ENCODE measurements around the gene PPFIBP2. TPM values are rescaled to one million over a fixed set of nuclear protein-coding genes. Genes with fewer than 3 reads are reported as not detected.
A peak's percentile ranks its signal among the peaks of the same experiment; 100 is the strongest.
"Not testable (repeated sequence)": the region's sequence is repeated elsewhere in the genome, so short reads cannot be mapped to it uniquely, and the experiment has no call there.

PPFIBP2 gene
- total RNA-seq, 1 donor from 2014 or later, result 8.7 TPM

- Histone ChIP-seq H3F3A (ENCODE audit: low read depth) (no peaks in the 10 kb centered on the region), H3K9me3 (ENCODE audit: low read depth) (no peaks in the 10 kb centered on the region), H3K36me3 (no peaks in the 10 kb centered on the region), H3K79me2 (ENCODE audit: low read depth) (no peaks in the 10 kb centered on the region), H3K4me2 (no peak overlapping the region), H3K27ac (no peak overlapping the region), H3K9ac (no peak overlapping the region), H3K4me1 (no peaks in the 10 kb centered on the region), H3K4me3 (no peak overlapping the region), H2AFZ (replicated peaks) (no peak overlapping the region), H4K20me1 (ENCODE audit: low read depth) (no peaks in the 10 kb centered on the region), H3K27me3 (no peaks in the 10 kb centered on the region)
- Mint-ChIP-seq H3K9me3 (no peaks in the 10 kb centered on the region), H3K27me3 (ENCODE audit: insufficient read depth, low read depth) (peaks cover 5% of the 10 kb centered on the region), H3K4me3 (no peak overlapping the region), H3K4me1 (peaks cover 13% of the 10 kb centered on the region), H3K27ac (peak overlapping the region; percentile 80), H3K36me3 (no peaks in the 10 kb centered on the region)
- TF ChIP-seq CTCF (IDR thresholded peaks at IDR 0.05) (peak; percentile 67), EZH2 (IDR thresholded peaks at IDR 0.05) (no peak), EZH2phosphoT487 (IDR thresholded peaks at IDR 0.05) (no peak)
- DNase-seq (ENCODE audit: low spot score), result peak; percentile 81
These were observed 143.7 kb downstream of the PPFIBP2 start for GRCh38 chr11:7657306-7658025.

DNA sequence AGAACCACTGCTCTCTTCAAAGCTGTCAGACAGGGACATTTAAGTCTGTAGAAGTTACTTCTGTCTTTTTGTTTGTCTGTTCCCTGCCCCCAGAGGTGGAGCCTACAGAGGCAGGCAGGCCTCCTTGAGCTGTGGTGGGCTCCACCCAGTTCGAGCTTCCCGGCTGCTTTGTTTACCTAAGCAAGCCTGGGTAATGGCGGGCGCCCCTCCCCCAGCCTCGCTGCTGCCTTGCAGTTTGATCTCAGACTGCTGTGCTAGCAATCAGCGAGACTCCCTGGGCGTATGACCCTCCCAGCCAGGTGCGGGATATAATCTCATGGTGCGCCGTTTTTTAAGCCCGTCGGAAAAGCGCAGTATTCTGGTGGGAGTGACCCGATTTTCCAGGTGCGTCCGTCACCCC is 149.7 kb downstream of the PPFIBP2 start:
- H3K4me3 ChIP-seq; H3K79me2 ChIP-seq (ENCODE audit: low read depth); H3K27ac Mint-ChIP-seq; H3K9me3 Mint-ChIP-seq; H3K4me3 Mint-ChIP-seq; DNase-seq (ENCODE audit: low spot score); H4K20me1 ChIP-seq (ENCODE audit: low read depth); H2AFZ ChIP-seq (replicated peaks); H3K9ac ChIP-seq; H3K9me3 ChIP-seq (ENCODE audit: low read depth); H3K27me3 ChIP-seq; H3K4me1 Mint-ChIP-seq; H3K36me3 Mint-ChIP-seq; H3K27ac ChIP-seq; H3K4me2 ChIP-seq; H3K36me3 ChIP-seq; H3K27me3 Mint-ChIP-seq (ENCODE audit: insufficient read depth, low read depth): not testable (repeated sequence)
- Histone ChIP-seq H3K4me1 (peaks cover 18% of the 10 kb centered on the region), H3F3A (ENCODE audit: low read depth) (peaks cover 13% of the 10 kb centered on the region)

DNA sequence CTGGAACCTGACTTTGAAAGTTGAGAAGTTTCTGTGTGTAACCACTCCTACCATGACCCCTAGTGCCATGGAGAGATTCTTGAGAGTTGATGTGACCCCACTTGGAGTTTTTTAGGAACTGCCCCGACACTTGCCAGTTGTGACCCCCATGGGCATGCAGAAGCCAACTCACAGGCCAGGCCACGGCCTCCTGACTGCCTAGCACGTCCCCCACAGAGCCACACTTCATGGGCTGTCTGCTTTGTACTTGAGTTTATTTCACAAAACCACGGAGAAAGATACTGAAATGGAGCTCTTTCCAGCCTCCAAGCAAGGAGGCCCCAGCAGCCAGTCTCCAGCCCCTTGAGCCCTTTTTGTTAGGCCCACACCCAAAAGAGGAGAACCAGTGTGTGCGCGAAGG is 151.1 kb downstream of the PPFIBP2 start:
- H3K4me1 Mint-ChIP-seq, result peaks cover 12% of the 10 kb centered on the region
- no peaks in the 10 kb centered on the region for H3K36me3 ChIP-seq
- H4K20me1 ChIP-seq (ENCODE audit: low read depth), result no peaks in the 10 kb centered on the region
- H3K4me3 Mint-ChIP-seq, result no peak overlapping the region
- no peaks in the 10 kb centered on the region for H3K9me3 ChIP-seq (ENCODE audit: low read depth)
- no peak overlapping the region for H3K4me2 ChIP-seq
- H3K9me3 Mint-ChIP-seq, result peaks cover 4% of the 10 kb centered on the region
- H3K9ac ChIP-seq, result no peak overlapping the region
- TF ChIP-seq CTCF (IDR thresholded peaks at IDR 0.05) (no peak), EZH2 (IDR thresholded peaks at IDR 0.05) (no peak), EZH2phosphoT487 (IDR thresholded peaks at IDR 0.05) (no peak)
- no peak overlapping the region for H3K4me3 ChIP-seq
- H3K27me3 Mint-ChIP-seq (ENCODE audit: insufficient read depth, low read depth), result no peaks in the 10 kb centered on the region
- H3F3A ChIP-seq (ENCODE audit: low read depth), result peaks cover 13% of the 10 kb centered on the region
- no peaks in the 10 kb centered on the region for H3K27me3 ChIP-seq
- H3K4me1 ChIP-seq, result peaks cover 29% of the 10 kb centered on the region
- peaks cover 5% of the 10 kb centered on the region for H3K36me3 Mint-ChIP-seq
- no peak for DNase-seq (ENCODE audit: low spot score)
- no peak overlapping the region for H3K27ac Mint-ChIP-seq
- no peak overlapping the region for H2AFZ ChIP-seq (replicated peaks)
- no peak overlapping the region for H3K27ac ChIP-seq
- H3K79me2 ChIP-seq (ENCODE audit: low read depth), result no peaks in the 10 kb centered on the region

- Histone ChIP-seq H3K4me3 (no peak overlapping the region), H3K79me2 (ENCODE audit: low read depth) (no peaks in the 10 kb centered on the region), H3K36me3 (no peaks in the 10 kb centered on the region), H3K27me3 (no peaks in the 10 kb centered on the region), H4K20me1 (ENCODE audit: low read depth) (no peaks in the 10 kb centered on the region), H3K27ac (no peak overlapping the region), H3K4me1 (peaks cover 29% of the 10 kb centered on the region), H3K4me2 (no peak overlapping the region), H3K9ac (no peak overlapping the region), H3K9me3 (ENCODE audit: low read depth) (no peaks in the 10 kb centered on the region), H2AFZ (replicated peaks) (no peak overlapping the region), H3F3A (ENCODE audit: low read depth) (peaks cover 13% of the 10 kb centered on the region)
- H3K4me3 Mint-ChIP-seq, result no peak overlapping the region
- no peak overlapping the region for H3K27ac Mint-ChIP-seq
- H3K36me3 Mint-ChIP-seq, result peaks cover 5% of the 10 kb centered on the region
- no peaks in the 10 kb centered on the region for H3K27me3 Mint-ChIP-seq (ENCODE audit: insufficient read depth, low read depth)
- DNase-seq (ENCODE audit: low spot score), result peak; percentile 77
- peaks cover 4% of the 10 kb centered on the region for H3K9me3 Mint-ChIP-seq
- peaks cover 12% of the 10 kb centered on the region for H3K4me1 Mint-ChIP-seq
- TF ChIP-seq EZH2 (IDR thresholded peaks at IDR 0.05) (no peak), CTCF (IDR thresholded peaks at IDR 0.05) (peak; percentile 80)
These were observed 151.9 kb downstream of the PPFIBP2 start for GRCh38 chr11:7665473-7666291.

All from neural progenitor cell (in vitro differentiated cells).